GM18499 (cell line): ENCODE results near the gene RBM18.

ENCODE experiments used
- ATAC-seq: cut with Tn5 transposase; IDR thresholded peaks from one replicate; pipeline ENCODE4 v1.9.1; 2021; ENCODE audit warnings: moderate number of reproducible peaks; ENCODE audit not compliant: insufficient read depth, unreplicated experiment

Gene RBM18

GRCh38 chr9:122261469-122261881 is 3.2 kb downstream of the RBM18 start:
- ATAC-seq, result no peak

GRCh38 chr9:122258886-122259415 is 5.7 kb downstream of the RBM18 start:
- no peak for ATAC-seq

GRCh38 chr9:122256206-122256605 is 8.4 kb downstream of the RBM18 start:
- no peak for ATAC-seq

- ATAC-seq, result no peak
Measured at GRCh38 chr9:122254761-122255160, 9.9 kb downstream of the RBM18 start.

- no peak for ATAC-seq
Measured at GRCh38 chr9:122252796-122253195, 11.8 kb downstream of the RBM18 start.

- ATAC-seq, result no peak
Measured at GRCh38 chr9:122251351-122251750, 13.3 kb downstream of the RBM18 start.

GRCh38 chr9:122248448-122248865 is 16.2 kb downstream of the RBM18 start:
- ATAC-seq, result no peak

GRCh38 chr9:122246666-122247065 is 18.0 kb downstream of the RBM18 start:
- ATAC-seq, result no peak

GRCh38 chr9:122244349-122244748 is 20.3 kb downstream of the RBM18 start:
- no peak for ATAC-seq

- no peak for ATAC-seq
Measured at GRCh38 chr9:122239722-122240121, 24.9 kb downstream of the RBM18 start.

GRCh38 chr9:122236681-122237080 is 28.0 kb downstream of the RBM18 start:
- ATAC-seq, result no peak

GRCh38 chr9:122234022-122234748 is 30.5 kb downstream of the RBM18 start:
- ATAC-seq, result no peak

- ATAC-seq, result no peak
Measured at GRCh38 chr9:122232796-122233306, 31.8 kb downstream of the RBM18 start.

GRCh38 chr9:122229485-122229837 is 35.2 kb downstream of the RBM18 start:
- no peak for ATAC-seq

- ATAC-seq, result no peak
Measured at GRCh38 chr9:122228568-122229484, 35.8 kb downstream of the RBM18 start, which contains the start of gene LHX6. TSS of gene LHX6 (minus strand) at chr9:122228957. CDS start at chr9:122228740, 217 bp downstream.

GRCh38 chr9:122228191-122228567 is 36.5 kb downstream of the RBM18 start:
- no peak for ATAC-seq

GRCh38 chr9:122227575-122227900 is 37.1 kb downstream of the RBM18 start:
- no peak for ATAC-seq

- no peak for ATAC-seq
Measured at GRCh38 chr9:122226758-122227574, 37.7 kb downstream of the RBM18 start.

GRCh38 chr9:122226142-122226757 is 38.4 kb downstream of the RBM18 start:
- no peak for ATAC-seq
